Ovary (tissue), 9 donors: ENCODE data around the gene FBLN2. TPM values are rescaled to one million over a fixed set of nuclear protein-coding genes. Genes with fewer than 3 reads are reported as not detected.

Source experiments
- DNase-seq, 5 donors: peaks; one replicate each; pipeline ENCODE4 v3.0.0-alpha.2; 2019 to 2020
- H3K27ac ChIP-seq, 2 donors: fragments of 200-600 bp; one replicate each; pipeline versions ENCODE4 v1.5.1 to v1.8.0; 2019 to 2022
- H3K27me3 ChIP-seq: fragments of 200-600 bp; one replicate; pipeline ENCODE4 v1.8.0; 2022
- H3K36me3 ChIP-seq: fragments of 200-600 bp; sonication (generic); one replicate; pipeline ENCODE4 v1.5.1; 2019
- H3K4me1 ChIP-seq: one replicate; pipeline ENCODE4 v1.8.1; 2013; ENCODE audit warnings: mild to moderate bottlenecking, moderate library complexity; ENCODE audit not compliant: insufficient read depth
- H3K4me3 ChIP-seq: fragments of 200-600 bp; sonication (generic); one replicate; pipeline ENCODE4 v1.5.1; 2017
- H3K9me3 ChIP-seq, 2 donors: fragments of 200-600 bp in 1 of 2; sonication (generic) in 1 of 2; one replicate each; pipeline versions ENCODE4 v1.5.1 to v1.8.1; 2013 to 2019; ENCODE audit warnings: mild to moderate bottlenecking in 1 of 2, moderate library complexity in 1 of 2
- EP300 ChIP-seq: sonication (generic); formaldehyde crosslinking; IDR thresholded peaks from one replicate; pipeline ENCODE4 v1.6.1; 2017; ENCODE audit warnings: antibody characterized with exemption
- POLR2A ChIP-seq: fragments of 450-650 bp; IDR thresholded peaks from one replicate; pipeline ENCODE4 v1.6.1; 2017; ENCODE audit warnings: antibody characterized with exemption, mild to moderate bottlenecking, moderate library complexity
- WGBS, 3 donors: extraction: QIAGEN DNeasy Blood & Tissue Kit in 1 of 3; methylation state at CpG; one replicate each; pipeline versions ENCODE4 v1.1.5 to v1.1.7; 2013 to 2017; 5-methylcytosine and 5-hydroxymethylcytosine counted together
- intact Hi-C, 4 donors: fragments of 100-400 bp; cut with DNase I; formaldehyde crosslinking; loops; one replicate each; pipeline versions ENCODE4 v1.11.0 to v1.15.1; 2022 to 2023
- polyA plus RNA-seq, 2 donors: library from polyadenylated mRNA; stranded (reverse); fragments of 200-250 nt in 1 of 2; fragments of 350-450 nt in 1 of 2; fragmentation: Illumina TruSeq in 1 of 2; extraction: RNeasy Lipid Tissue Mini Kit (QIAGEN cat#74804) in 1 of 2; gene quantifications; one replicate each; pipeline ENCODE4 v1.2.3, GENCODE V29; 2013 to 2014
- total RNA-seq, 7 donors: library from RNA; depleted of rRNA in 2 of 7; stranded (reverse); fragments of >200 nt in 2 of 7; fragmentation: NEBNext Ultra II Directional in 3 of 7; extraction: Animal tissue kit (Norgen Biotek cat#: 25700) in 3 of 7; gene quantifications; one replicate each; pipeline versions ENCODE4 v1.1.0 to v1.2.4, GENCODE V29; 2016 to 2023
- TF ChIP-seq, protein P1 (sequence below), 3 donors: fragments of 450-650 bp in 2 of 3; fragments of 200-600 bp in 1 of 3; IDR thresholded peaks; one replicate each; pipeline versions ENCODE4 v1.5.1 to v1.8.0; 2016 to 2022; ENCODE audit warnings: antibody characterized with exemption in 3 of 3, mild to moderate bottlenecking in 1 of 3
- donor health status: DM: no; HTN: no; CAD: no; lungs with moderate emphysema.
- donor health status: DM: no; HTN: no; CAD: no.
- donor health status: Bipolar disorder and iron deficiency.
- donor health status: DM: yes; HTN: yes; CAD: no.
- donor health status: DM: no; HTN: no; CAD: no.
- donor health status: DM: yes; HTN: yes; CAD: no.

FBLN2 gene
- total and polyA plus RNA-seq, 9 donors = 4.0 to 18.2 (median 8.1) TPM

DNA sequence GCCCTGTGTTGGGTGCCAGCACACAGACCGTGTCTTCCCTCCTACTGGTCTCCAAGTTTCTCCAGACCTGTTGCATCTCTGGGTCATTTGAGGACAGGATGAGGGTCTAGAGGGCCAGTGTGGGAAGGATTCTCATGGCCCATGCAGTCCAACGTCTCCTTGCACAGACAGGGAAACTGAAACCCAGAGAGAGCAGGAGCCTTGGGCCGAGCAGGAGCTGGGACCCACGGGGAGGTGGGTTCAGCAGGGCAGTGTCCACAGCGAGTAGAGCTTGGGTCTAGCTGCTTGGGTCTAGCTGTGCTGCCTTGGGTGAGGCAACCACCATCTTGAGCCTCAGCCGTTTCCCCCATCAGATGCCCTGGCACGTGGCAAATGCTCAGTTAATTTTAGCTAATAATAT lies 36.5 kb upstream of the FBLN2 start:
- Histone ChIP-seq H3K27me3 (no peaks in the 10 kb centered on the region), H3K4me3 (no peak overlapping the region), H3K4me1 (peaks cover 5% of the 10 kb centered on the region), H3K36me3 (no peaks in the 10 kb centered on the region), H3K27ac (no peak overlapping the region), H3K9me3 (no peaks in the 10 kb centered on the region)
- DNase-seq = no peak
- intact Hi-C loops = no loop called here
- WGBS, 3 donors = 83 to 85% (median 85%) methylated on average over 7 of the region's 7 CpGs
- TF ChIP-seq EP300 (no peak), POLR2A (no peak)
- TF ChIP-seq, protein P1, sequence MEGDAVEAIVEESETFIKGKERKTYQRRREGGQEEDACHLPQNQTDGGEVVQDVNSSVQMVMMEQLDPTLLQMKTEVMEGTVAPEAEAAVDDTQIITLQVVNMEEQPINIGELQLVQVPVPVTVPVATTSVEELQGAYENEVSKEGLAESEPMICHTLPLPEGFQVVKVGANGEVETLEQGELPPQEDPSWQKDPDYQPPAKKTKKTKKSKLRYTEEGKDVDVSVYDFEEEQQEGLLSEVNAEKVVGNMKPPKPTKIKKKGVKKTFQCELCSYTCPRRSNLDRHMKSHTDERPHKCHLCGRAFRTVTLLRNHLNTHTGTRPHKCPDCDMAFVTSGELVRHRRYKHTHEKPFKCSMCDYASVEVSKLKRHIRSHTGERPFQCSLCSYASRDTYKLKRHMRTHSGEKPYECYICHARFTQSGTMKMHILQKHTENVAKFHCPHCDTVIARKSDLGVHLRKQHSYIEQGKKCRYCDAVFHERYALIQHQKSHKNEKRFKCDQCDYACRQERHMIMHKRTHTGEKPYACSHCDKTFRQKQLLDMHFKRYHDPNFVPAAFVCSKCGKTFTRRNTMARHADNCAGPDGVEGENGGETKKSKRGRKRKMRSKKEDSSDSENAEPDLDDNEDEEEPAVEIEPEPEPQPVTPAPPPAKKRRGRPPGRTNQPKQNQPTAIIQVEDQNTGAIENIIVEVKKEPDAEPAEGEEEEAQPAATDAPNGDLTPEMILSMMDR (IDR thresholded peaks at IDR 0.05) = no peak

DNA sequence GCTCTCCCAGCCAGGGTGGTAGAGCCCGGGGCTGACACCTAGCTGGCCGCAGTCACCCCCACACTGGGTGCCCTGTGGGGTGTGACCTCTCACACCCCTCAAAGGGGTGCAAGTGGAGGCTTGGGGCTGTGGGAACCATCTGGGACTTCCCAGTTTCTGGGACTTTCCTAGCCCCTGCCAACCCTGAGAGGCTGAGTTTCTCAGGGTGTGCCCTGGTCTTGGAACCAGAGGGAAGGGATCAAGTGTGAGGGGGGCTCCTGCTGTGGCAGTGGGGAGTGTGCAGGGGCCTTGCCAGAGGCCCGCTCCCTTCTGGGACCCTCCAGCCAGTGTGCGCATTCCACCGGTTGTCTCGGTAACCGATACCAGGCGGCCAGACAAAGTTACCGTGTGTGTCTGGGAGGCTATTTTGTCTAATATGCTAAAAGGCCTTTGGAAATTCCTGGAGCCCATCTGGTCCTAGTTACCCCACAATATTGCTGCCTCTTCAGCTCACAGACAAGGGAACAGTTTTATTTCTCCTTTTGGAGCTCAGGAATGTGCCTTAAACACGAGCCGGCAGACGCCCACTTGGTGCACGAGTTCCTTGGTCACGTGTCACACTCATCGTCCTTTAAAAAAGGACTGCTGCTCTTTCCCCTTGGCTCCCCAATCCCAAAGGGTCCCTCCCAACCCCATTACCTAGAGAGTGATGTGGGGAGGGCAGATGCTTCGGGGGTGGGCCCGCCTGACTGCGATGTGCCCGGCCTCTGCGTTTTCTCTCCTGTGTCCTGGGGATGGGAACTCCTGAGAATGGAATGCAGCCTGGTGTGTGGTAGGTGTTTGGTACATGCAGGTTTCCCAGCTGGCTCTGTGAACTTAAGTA lies 35.6 kb upstream of the FBLN2 start:
- Histone ChIP-seq H3K9me3 (no peaks in the 10 kb centered on the region), H3K36me3 (no peaks in the 10 kb centered on the region), H3K4me3 (no peak overlapping the region), H3K4me1 (no peaks in the 10 kb centered on the region), H3K27me3 (no peaks in the 10 kb centered on the region), H3K27ac (no peak overlapping the region)
- 34 to 55% (median 47%) methylated on average over 20 of the region's 20 CpGs for WGBS, 3 donors
- intact Hi-C loops = no loop called here
- TF ChIP-seq EP300 = no peak
- no peak for TF ChIP-seq POLR2A
- TF ChIP-seq, protein P1 (IDR thresholded peaks at IDR 0.05) = no peak
- no peak for DNase-seq

DNA sequence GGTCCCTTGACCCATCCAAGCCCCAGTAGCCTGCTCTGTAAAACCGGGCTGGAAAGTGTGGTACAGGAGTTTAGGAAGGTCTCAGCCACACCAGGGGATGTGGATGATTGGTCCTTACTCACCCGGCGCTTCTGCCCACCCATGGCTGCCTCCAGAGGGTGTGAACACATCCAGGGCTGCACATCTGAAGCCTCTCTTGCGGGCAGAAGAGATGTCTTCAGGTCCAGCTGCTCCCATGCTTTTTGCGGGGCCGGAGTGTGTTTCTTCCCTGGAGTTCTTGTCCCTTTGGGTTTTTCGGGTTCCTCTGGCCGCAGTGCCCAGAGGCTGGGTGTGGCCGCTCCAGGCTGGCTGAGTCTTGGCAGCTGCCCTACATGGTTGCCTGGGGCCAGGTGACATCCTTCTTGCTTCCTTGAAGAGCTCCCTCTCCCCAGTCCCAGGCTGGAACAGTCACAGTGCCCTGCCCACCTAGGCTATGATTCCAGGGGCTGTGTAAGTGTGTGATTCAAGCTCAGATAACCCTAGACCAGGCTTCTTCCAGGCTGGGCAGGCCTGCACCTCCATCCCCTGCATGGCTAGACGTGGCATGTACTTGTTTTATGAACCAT lies 34.9 kb upstream of the FBLN2 start:
- Histone ChIP-seq H3K4me1 (no peaks in the 10 kb centered on the region), H3K4me3 (no peak overlapping the region), H3K9me3 (no peaks in the 10 kb centered on the region), H3K27me3 (no peaks in the 10 kb centered on the region), H3K36me3 (no peaks in the 10 kb centered on the region), H3K27ac (no peak overlapping the region)
- WGBS, 3 donors = 70 to 82% (median 78%) methylated on average over 8 to 10 of the region's 10 CpGs
- no peak for DNase-seq
- TF ChIP-seq POLR2A = no peak
- TF ChIP-seq, protein P1 (IDR thresholded peaks at IDR 0.05) = no peak
- TF ChIP-seq EP300 = no peak
- intact Hi-C loops = no loop called here

DNA sequence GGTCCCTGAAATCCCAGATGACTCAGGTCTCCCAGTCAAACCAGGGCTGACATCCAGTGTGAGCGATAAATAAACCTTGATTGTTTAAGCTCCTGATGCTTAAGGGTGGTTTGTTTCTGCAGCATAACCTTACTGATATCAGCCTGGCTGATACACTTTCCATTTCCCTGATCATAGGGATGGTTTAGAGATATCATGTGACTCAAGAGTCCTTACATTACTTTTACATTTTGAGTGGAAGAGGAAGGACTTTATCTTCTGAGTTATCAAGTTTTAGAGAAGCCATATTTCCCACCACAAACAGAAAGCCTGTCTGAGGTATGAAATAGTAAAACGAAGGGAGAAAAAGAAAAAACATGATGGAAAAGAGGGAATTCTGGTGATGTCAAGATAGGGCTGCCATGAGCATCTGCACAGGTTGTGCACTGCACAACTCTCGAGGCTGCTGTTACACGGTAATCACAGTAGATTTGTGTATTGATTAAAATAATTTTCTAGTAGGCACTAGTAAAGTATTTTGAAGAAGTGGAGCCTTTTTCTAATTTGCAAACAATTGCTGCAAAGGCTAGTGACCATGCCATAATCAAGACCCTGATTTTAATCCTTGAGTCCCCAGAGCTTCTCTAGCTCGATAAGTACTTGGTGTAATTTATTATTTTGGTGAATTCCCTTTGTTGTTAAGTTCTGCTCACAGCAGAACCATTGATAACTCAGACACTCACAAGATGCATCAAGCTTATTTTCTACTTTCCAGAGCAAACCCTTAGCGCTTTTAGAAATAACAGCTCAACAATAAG lies 34.1 kb upstream of the FBLN2 start:
- intact Hi-C loops = no loop called here

More for the DNA sequence above, 34.1 kb upstream of the FBLN2 start:
- Histone ChIP-seq H3K36me3 (no peaks in the 10 kb centered on the region), H3K4me3 (no peak overlapping the region), H3K27ac (no peak overlapping the region), H3K4me1 (no peaks in the 10 kb centered on the region), H3K9me3 (no peaks in the 10 kb centered on the region), H3K27me3 (no peaks in the 10 kb centered on the region)
- DNase-seq = no peak
- TF ChIP-seq, protein P1 (IDR thresholded peaks at IDR 0.05) = no peak
- no peak for TF ChIP-seq EP300
- 84 to 90% (median 84%) methylated on average over 6 of the region's 6 CpGs for WGBS, 3 donors
